Muscle of back (tissue), 11 donors: ENCODE data around the gene CYTH3. TPM values are rescaled to one million over a fixed set of nuclear protein-coding genes. Genes with fewer than 3 reads are reported as not detected.

Source experiments
- DNase-seq, 3 donors: peaks; one replicate each; pipeline versions ENCODE4 v3.0.0 to v3.0.0-alpha.2; 2013
- polyA plus RNA-seq, 10 donors: library from polyadenylated mRNA; unstranded; fragments of 120-200 nt; gene quantifications; one replicate each; pipeline ENCODE4 v1.2.1, GENCODE V29; 2013; ENCODE audit not compliant: insufficient read length in 10 of 10

CYTH3 gene
- polyA plus RNA-seq, 10 donors: 28.9 to 46.4 (median 32.9) TPM

- DNase-seq: no peak
Measured at GRCh38 chr7:6116211-6116610, 156.2 kb downstream of the CYTH3 start.

Other genes starting within 250 kb of the CYTH3 start
- gene ANKRD61, start 241.2 kb downstream of the CYTH3 start, polyA plus RNA-seq: 1 to 10 TPM in 4 of 10 donors, under 1 TPM in 6; 0.33 to 1.7 (median 0.82) TPM
- gene EIF2AK1, start 213.4 kb downstream of the CYTH3 start, polyA plus RNA-seq: 10 to 100 TPM; 40.6 to 63.6 (median 50.6) TPM
- 10 to 100 TPM in 3 of 10 donors, 1 to 10 TPM in 7; 7.7 to 10.8 (median 9.3) TPM for gene USP42, start 167.7 kb downstream of the CYTH3 start, polyA plus RNA-seq
- 10 to 100 TPM; 18.0 to 22.0 (median 19.1) TPM for gene FAM220A, start 76.3 kb upstream of the CYTH3 start, polyA plus RNA-seq
- gene RAC1, start 101.9 kb upstream of the CYTH3 start, polyA plus RNA-seq: 100 to 1,000 TPM; 149 to 197 (median 180) TPM
- 10 to 100 TPM in 9 of 10 donors, 1 to 10 TPM in 1; 9.7 to 13.9 (median 11.0) TPM for gene DAGLB, start 175.3 kb upstream of the CYTH3 start, polyA plus RNA-seq
- gene KDELR2, start 211.5 kb upstream of the CYTH3 start, polyA plus RNA-seq: 100 to 1,000 TPM; 183 to 234 (median 207) TPM